Loucy (cell line): ENCODE measurements around the gene IRX5.

Experiments
- H2AFZ ChIP-seq: fragments of 200-600 bp; sonication (generic); 2 replicates; pipeline ENCODE4 v1.6.0; 2016; ENCODE audit warnings: antibody characterized with exemption, mild to moderate bottlenecking, low read length, moderate library complexity
- H3F3A ChIP-seq: fragments of 200-600 bp; 2 replicates; pipeline ENCODE4 v1.6.0; 2016; ENCODE audit warnings: antibody characterized with exemption, low read depth, mild to moderate bottlenecking
- H3K27me3 ChIP-seq: fragments of 200-600 bp; sonication (generic); 2 replicates; pipeline ENCODE4 v1.6.1; 2014; ENCODE audit warnings: low read length, mild to moderate bottlenecking; ENCODE audit not compliant: insufficient read depth, poor library complexity, severe bottlenecking
- H3K36me3 ChIP-seq: fragments of 200-600 bp; sonication (generic); 2 replicates; pipeline ENCODE4 v1.6.1; 2016; ENCODE audit warnings: low read length; ENCODE audit not compliant: insufficient read depth
- H3K4me1 ChIP-seq: fragments of 200-600 bp; sonication (generic); 2 replicates; pipeline ENCODE4 v1.5.1; 2014; ENCODE audit warnings: low read length, mild to moderate bottlenecking; ENCODE audit not compliant: insufficient read depth, poor library complexity, severe bottlenecking
- H3K4me2 ChIP-seq: fragments of 200-600 bp; sonication (generic); 2 replicates; pipeline ENCODE4 v1.6.0; 2014; ENCODE audit warnings: antibody characterized with exemption, low read length, low read depth, mild to moderate bottlenecking; ENCODE audit not compliant: poor library complexity, severe bottlenecking
- H3K4me3 ChIP-seq: fragments of 200-600 bp; sonication (generic); 2 replicates; pipeline ENCODE4 v1.5.1; 2014; ENCODE audit warnings: low read length, mild to moderate bottlenecking, mixed read lengths; ENCODE audit not compliant: poor library complexity, severe bottlenecking
- H3K79me2 ChIP-seq: fragments of 200-600 bp; sonication (generic); 2 replicates; pipeline ENCODE4 v1.6.1; 2014; ENCODE audit warnings: low read length; ENCODE audit not compliant: insufficient read depth
- H3K9ac ChIP-seq: fragments of 200-600 bp; sonication (generic); 2 replicates; pipeline ENCODE4 v1.6.0; 2014; ENCODE audit warnings: mild to moderate bottlenecking, low read depth, low read length, moderate library complexity; ENCODE audit not compliant: poor library complexity, severe bottlenecking
- H3K9me2 ChIP-seq: fragments of 200-600 bp; sonication (generic); replicated peaks from 2 replicates; pipeline ENCODE4 v1.6.1; 2016; ENCODE audit warnings: low read depth, low read length, mixed read lengths
- H3K9me3 ChIP-seq: fragments of 200-600 bp; sonication (generic); 2 replicates; pipeline ENCODE4 v1.6.1; 2014; ENCODE audit warnings: mild to moderate bottlenecking, antibody characterized with exemption, low read length, low read depth; ENCODE audit not compliant: insufficient read depth
- H4K20me1 ChIP-seq: fragments of 200-600 bp; sonication (generic); 2 replicates; pipeline ENCODE4 v1.6.0; 2014; ENCODE audit warnings: antibody characterized with exemption, low read length, mild to moderate bottlenecking; ENCODE audit not compliant: insufficient read depth, poor library complexity, severe bottlenecking
- EZH2phosphoT487 ChIP-seq: fragments of 200-600 bp; IDR thresholded peaks from 2 replicates; pipeline ENCODE4 v1.6.1; 2018; ENCODE audit warnings: antibody characterized with exemption, mild to moderate bottlenecking, moderate library complexity, borderline replicate concordance
- TF ChIP-seq, protein P1 (sequence below): fragments of 200-600 bp; sonication (generic); conservative IDR thresholded peaks from 2 replicates; pipeline ENCODE4 v1.5.1; 2014; ENCODE audit warnings: mild to moderate bottlenecking, antibody characterized with exemption, low read length

Gene IRX5

DNA sequence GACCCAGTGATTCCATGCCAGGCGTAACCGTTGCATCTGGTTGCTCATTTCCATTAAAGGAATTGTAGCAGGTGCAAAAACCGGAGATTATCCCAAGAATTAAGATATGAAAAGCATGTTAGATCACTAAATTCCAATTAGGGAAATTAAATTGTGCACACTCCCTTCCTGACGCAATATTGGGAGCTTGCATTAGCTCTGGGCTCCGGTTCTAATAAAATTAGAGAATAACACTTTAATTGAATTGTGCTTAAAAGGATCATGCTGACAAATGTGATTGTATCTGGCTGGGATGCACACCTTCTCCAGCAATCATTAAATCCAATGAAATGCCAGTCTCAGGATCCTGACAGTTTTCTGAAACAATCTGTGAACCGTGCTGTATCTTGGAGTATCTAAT is 38.1 kb downstream of the IRX5 start:
- TF ChIP-seq, protein P1, sequence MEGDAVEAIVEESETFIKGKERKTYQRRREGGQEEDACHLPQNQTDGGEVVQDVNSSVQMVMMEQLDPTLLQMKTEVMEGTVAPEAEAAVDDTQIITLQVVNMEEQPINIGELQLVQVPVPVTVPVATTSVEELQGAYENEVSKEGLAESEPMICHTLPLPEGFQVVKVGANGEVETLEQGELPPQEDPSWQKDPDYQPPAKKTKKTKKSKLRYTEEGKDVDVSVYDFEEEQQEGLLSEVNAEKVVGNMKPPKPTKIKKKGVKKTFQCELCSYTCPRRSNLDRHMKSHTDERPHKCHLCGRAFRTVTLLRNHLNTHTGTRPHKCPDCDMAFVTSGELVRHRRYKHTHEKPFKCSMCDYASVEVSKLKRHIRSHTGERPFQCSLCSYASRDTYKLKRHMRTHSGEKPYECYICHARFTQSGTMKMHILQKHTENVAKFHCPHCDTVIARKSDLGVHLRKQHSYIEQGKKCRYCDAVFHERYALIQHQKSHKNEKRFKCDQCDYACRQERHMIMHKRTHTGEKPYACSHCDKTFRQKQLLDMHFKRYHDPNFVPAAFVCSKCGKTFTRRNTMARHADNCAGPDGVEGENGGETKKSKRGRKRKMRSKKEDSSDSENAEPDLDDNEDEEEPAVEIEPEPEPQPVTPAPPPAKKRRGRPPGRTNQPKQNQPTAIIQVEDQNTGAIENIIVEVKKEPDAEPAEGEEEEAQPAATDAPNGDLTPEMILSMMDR, result no peak
- TF ChIP-seq EZH2phosphoT487, result no peak

DNA sequence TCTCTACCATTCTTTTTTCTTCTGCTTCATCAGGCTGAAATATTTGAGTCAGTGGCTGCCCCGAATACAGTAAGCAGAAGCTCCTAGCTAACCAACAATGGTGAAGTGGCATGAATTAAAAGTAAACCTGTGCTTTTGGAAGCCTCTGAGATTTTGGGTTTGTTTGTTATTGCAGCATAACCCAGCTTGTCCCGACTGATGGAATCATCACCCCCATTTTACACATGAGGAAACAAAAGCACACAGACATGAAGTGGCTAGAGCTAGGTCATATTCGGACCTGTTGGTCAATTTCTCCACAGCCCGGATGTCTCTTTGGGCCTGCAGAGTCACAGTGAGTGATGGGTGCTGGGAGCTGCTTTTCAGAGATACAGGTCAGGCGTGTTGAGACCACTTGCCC is 39.4 kb downstream of the IRX5 start:
- Histone ChIP-seq H3K9me3 (no peaks in the 10 kb centered on the region), H3F3A (no peaks in the 10 kb centered on the region), H2AFZ (no peak overlapping the region), H3K9me2 (no peaks in the 10 kb centered on the region), H3K9ac (no peak overlapping the region), H3K4me1 (peaks cover 6% of the 10 kb centered on the region), H3K27me3 (no peaks in the 10 kb centered on the region), H3K4me2 (no peak overlapping the region), H4K20me1 (no peaks in the 10 kb centered on the region), H3K79me2 (no peaks in the 10 kb centered on the region), H3K4me3 (no peak overlapping the region), H3K36me3 (no peaks in the 10 kb centered on the region)
- TF ChIP-seq, protein P1, result no peak
- TF ChIP-seq EZH2phosphoT487, result no peak

More for the DNA sequence above, 38.1 kb downstream of the IRX5 start:
- Histone ChIP-seq H3K27me3 (no peaks in the 10 kb centered on the region), H3K4me3 (no peak overlapping the region), H3K4me1 (no peaks in the 10 kb centered on the region), H3K9me2 (no peaks in the 10 kb centered on the region), H3K9me3 (no peaks in the 10 kb centered on the region), H3K4me2 (no peak overlapping the region), H3K36me3 (no peaks in the 10 kb centered on the region), H3K9ac (no peak overlapping the region), H3F3A (no peaks in the 10 kb centered on the region), H3K79me2 (no peaks in the 10 kb centered on the region), H2AFZ (no peak overlapping the region), H4K20me1 (no peaks in the 10 kb centered on the region)

DNA sequence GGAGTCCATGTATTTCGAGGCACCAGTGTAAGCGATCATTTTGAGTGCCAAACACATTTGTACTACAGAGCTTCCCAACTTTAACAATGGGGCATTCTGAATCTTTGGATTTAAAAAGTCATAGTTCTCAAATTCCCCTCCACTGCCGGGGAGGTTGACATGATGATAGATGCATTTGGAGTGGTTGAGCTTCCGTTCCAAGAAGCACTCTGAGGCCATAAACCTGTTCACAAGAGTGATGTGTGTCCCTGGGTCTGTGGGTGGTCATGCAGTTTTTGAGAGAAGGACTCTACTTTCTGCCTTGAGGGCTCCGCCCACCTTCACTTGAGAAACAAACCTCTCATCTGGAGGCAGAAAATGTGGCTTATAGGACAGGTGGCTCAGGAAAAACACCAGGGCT is 43.7 kb downstream of the IRX5 start:
- H3K4me2 ChIP-seq, result no peak overlapping the region
- H4K20me1 ChIP-seq, result no peaks in the 10 kb centered on the region

More for the DNA sequence above, 43.7 kb downstream of the IRX5 start:
- no peaks in the 10 kb centered on the region for H3K27me3 ChIP-seq
- H3K79me2 ChIP-seq, result no peaks in the 10 kb centered on the region
- H3K4me1 ChIP-seq, result peaks cover 41% of the 10 kb centered on the region
- no peak for TF ChIP-seq EZH2phosphoT487
- TF ChIP-seq, protein P1, result no peak
- no peaks in the 10 kb centered on the region for H3K36me3 ChIP-seq
- H2AFZ ChIP-seq, result no peak overlapping the region
- no peak overlapping the region for H3K9ac ChIP-seq
- H3F3A ChIP-seq, result 0 out of 2 replicates have a peak, but pooled peaks cover 3% of the 10 kb centered on the region
- H3K9me2 ChIP-seq, result no peaks in the 10 kb centered on the region
- no peaks in the 10 kb centered on the region for H3K9me3 ChIP-seq
- H3K4me3 ChIP-seq, result no peak overlapping the region
